ENCODE data around the gene DNAH5.
"Not testable (repeated sequence)": the region's sequence is repeated elsewhere in the genome, so short reads cannot be mapped to it uniquely, and the experiment has no call there.

Gene DNAH5

GRCh38 chr5:13816126-13816525 is 128.4 kb downstream of the DNAH5 start:
- DNase-seq, result no peak

GRCh38 chr5:13814301-13814700 is 130.2 kb downstream of the DNAH5 start:
- no peak for DNase-seq

GRCh38 chr5:13809921-13810320 is 134.6 kb downstream of the DNAH5 start:
- DNase-seq, result no peak

GRCh38 chr5:13804336-13804735 is 140.2 kb downstream of the DNAH5 start:
- no peak for DNase-seq

GRCh38 chr5:13798569-13798968 is 145.9 kb downstream of the DNAH5 start:
- DNase-seq, result not testable (repeated sequence)

GRCh38 chr5:13785781-13786415 is 158.6 kb downstream of the DNAH5 start:
- DNase-seq, result no peak

GRCh38 chr5:13783726-13784125 is 160.8 kb downstream of the DNAH5 start:
- DNase-seq, result no peak

- DNase-seq, result no peak
Observed at GRCh38 chr5:13780081-13780480, 164.4 kb downstream of the DNAH5 start.

GRCh38 chr5:13773649-13774048 is 170.8 kb downstream of the DNAH5 start:
- DNase-seq, result no peak

- DNase-seq, result no peak
Observed at GRCh38 chr5:13771011-13771571, 173.4 kb downstream of the DNAH5 start.

- no peak for DNase-seq
Observed at GRCh38 chr5:13766236-13766635, 178.3 kb downstream of the DNAH5 start.

- DNase-seq, result no peak
Observed at GRCh38 chr5:13763719-13764118, 180.8 kb downstream of the DNAH5 start.

- no peak for DNase-seq
Observed at GRCh38 chr5:13749766-13750165, 194.7 kb downstream of the DNAH5 start.

GRCh38 chr5:13746026-13746425 is 198.5 kb downstream of the DNAH5 start:
- DNase-seq, result no peak

- DNase-seq, result no peak
Observed at GRCh38 chr5:13745508-13745907, 199.0 kb downstream of the DNAH5 start.

GRCh38 chr5:13740471-13740870 is 204.0 kb downstream of the DNAH5 start:
- DNase-seq, result no peak

GRCh38 chr5:13739479-13739878 is 205.0 kb downstream of the DNAH5 start:
- no peak for DNase-seq

- DNase-seq, result no peak
Observed at GRCh38 chr5:13735691-13736090, 208.8 kb downstream of the DNAH5 start.

- DNase-seq, result no peak
Observed at GRCh38 chr5:13731121-13731628, 213.3 kb downstream of the DNAH5 start.

- no peak for DNase-seq
Observed at GRCh38 chr5:13708906-13709305, 235.6 kb downstream of the DNAH5 start.

- no peak for DNase-seq
Observed at GRCh38 chr5:13708432-13708831, 236.1 kb downstream of the DNAH5 start.

GRCh38 chr5:13704396-13704795 is 240.1 kb downstream of the DNAH5 start:
- no peak for DNase-seq

- DNase-seq, result no peak
Observed at GRCh38 chr5:13700626-13701025, 243.9 kb downstream of the DNAH5 start.

GRCh38 chr5:13698885-13699284 is 245.6 kb downstream of the DNAH5 start:
- no peak for DNase-seq

Data from activated naive CD4-positive, alpha-beta T cell (primary cell).